Coronary artery (tissue), 2 donors: ENCODE data around the gene SLIT3.

ENCODE experiments used
- DNase-seq: peaks from one replicate; pipeline ENCODE4 v3.0.0-alpha.2; 2017; ENCODE audit warnings: low spot score
- H3K27ac ChIP-seq, 2 donors: fragments of 200-600 bp; sonication (generic); one replicate each; pipeline ENCODE4 v1.5.1; 2016 to 2019
- H3K4me3 ChIP-seq: fragments of 200-600 bp; sonication (generic); 2 replicates; pipeline ENCODE4 v1.5.1; 2016; ENCODE audit warnings: mild to moderate bottlenecking, moderate library complexity
- CTCF ChIP-seq: fragments of 200-600 bp; sonication (generic); IDR thresholded peaks from one replicate; pipeline ENCODE4 v1.5.1; 2019; ENCODE audit warnings: antibody characterized with exemption

Gene SLIT3

GRCh38 chr5:168875832-168876231 is 425.1 kb downstream of the SLIT3 start:
- no peak for DNase-seq
- no peak for TF ChIP-seq CTCF
- Histone ChIP-seq H3K27ac (no peak overlapping the region), H3K4me3 (no peak overlapping the region)

GRCh38 chr5:168874713-168875380 is 426.1 kb downstream of the SLIT3 start:
- TF ChIP-seq CTCF: no peak
- DNase-seq: no peak
- Histone ChIP-seq H3K27ac (no peak overlapping the region), H3K4me3 (no peak overlapping the region)

GRCh38 chr5:168872246-168872645 is 428.7 kb downstream of the SLIT3 start:
- TF ChIP-seq CTCF: no peak
- no peak overlapping the region for H3K27ac ChIP-seq
- H3K4me3 ChIP-seq: no peak overlapping the region
- DNase-seq: no peak

GRCh38 chr5:168870910-168871309 is 430.0 kb downstream of the SLIT3 start:
- no peak for DNase-seq
- TF ChIP-seq CTCF: no peak
- Histone ChIP-seq H3K27ac (no peak overlapping the region), H3K4me3 (no peak overlapping the region)

- no peak overlapping the region for H3K27ac ChIP-seq
- no peak overlapping the region for H3K4me3 ChIP-seq
- no peak for TF ChIP-seq CTCF
- no peak for DNase-seq
These were observed 431.2 kb downstream of the SLIT3 start for GRCh38 chr5:168869615-168870227.

- H3K27ac ChIP-seq: no peak overlapping the region
- no peak for TF ChIP-seq CTCF
- no peak for DNase-seq
These were observed 433.7 kb downstream of the SLIT3 start for GRCh38 chr5:168867241-168867640.

GRCh38 chr5:168865968-168866367 is 435.0 kb downstream of the SLIT3 start:
- Histone ChIP-seq H3K27ac (peak overlapping the region in 1 of 2 donors; percentile 3), H3K4me3 (no peak overlapping the region)
- TF ChIP-seq CTCF: no peak
- DNase-seq: no peak

More at GRCh38 chr5:168867241-168867640, 433.7 kb downstream of the SLIT3 start:
- no peak overlapping the region for H3K4me3 ChIP-seq
